ENCODE results near the gene CAPN10. TPM values are rescaled to one million over a fixed set of nuclear protein-coding genes. Genes with fewer than 3 reads are reported as not detected.

CAPN10 gene
- total RNA-seq, 1 experiment from 2014 or later = 69.0 TPM

- Histone ChIP-seq H3K27me3 (ENCODE audit: control insufficient read depth, insufficient read depth, low read length) (no peaks in the 10 kb centered on the region), H3K4me3 (ENCODE audit: insufficient read depth, low read depth, low read length) (no peak overlapping the region), H3K36me3 (replicated peaks; ENCODE audit: control insufficient read depth, insufficient read depth, low read length) (no peaks in the 10 kb centered on the region)
- peak; percentile 58 for DNase-seq
These were observed 36.1 kb downstream of the CAPN10 start for GRCh38 chr2:240622531-240623235.

GRCh38 chr2:240623531-240624010 is 37.0 kb downstream of the CAPN10 start:
- Histone ChIP-seq H3K36me3 (replicated peaks; ENCODE audit: control insufficient read depth, insufficient read depth, low read length) (no peaks in the 10 kb centered on the region), H3K27me3 (ENCODE audit: control insufficient read depth, insufficient read depth, low read length) (no peaks in the 10 kb centered on the region), H3K4me3 (ENCODE audit: insufficient read depth, low read depth, low read length) (no peak overlapping the region)
- peak; percentile 62 for DNase-seq

- H3K27me3 ChIP-seq (ENCODE audit: control insufficient read depth, insufficient read depth, low read length) = no peaks in the 10 kb centered on the region
- H3K36me3 ChIP-seq (replicated peaks; ENCODE audit: control insufficient read depth, insufficient read depth, low read length) = no peaks in the 10 kb centered on the region
- no peak overlapping the region for H3K4me3 ChIP-seq (ENCODE audit: insufficient read depth, low read depth, low read length)
- DNase-seq = peak; percentile 59
These were observed 37.7 kb downstream of the CAPN10 start for GRCh38 chr2:240624011-240624949.

- Histone ChIP-seq H3K4me3 (ENCODE audit: insufficient read depth, low read depth, low read length) (no peak within 1 kb of the TSS), H3K36me3 (replicated peaks; ENCODE audit: control insufficient read depth, insufficient read depth, low read length) (no peaks in the 10 kb centered on the region), H3K27me3 (ENCODE audit: control insufficient read depth, insufficient read depth, low read length) (no peaks in the 10 kb centered on the region)
- peak; percentile 74 for DNase-seq
These were observed 38.6 kb downstream of the CAPN10 start, which contains the start of gene GPR35 for GRCh38 chr2:240624950-240625621. TSS of gene GPR35 (plus strand) at chr2:240625480. CDS start at chr2:240629953, 4,473 bp downstream.

- no peaks in the 10 kb centered on the region for H3K36me3 ChIP-seq (replicated peaks; ENCODE audit: control insufficient read depth, insufficient read depth, low read length)
- DNase-seq = peak; percentile 67
- no peaks in the 10 kb centered on the region for H3K27me3 ChIP-seq (ENCODE audit: control insufficient read depth, insufficient read depth, low read length)
- H3K4me3 ChIP-seq (ENCODE audit: insufficient read depth, low read depth, low read length) = no peak overlapping the region
These were observed 40.2 kb downstream of the CAPN10 start for GRCh38 chr2:240626531-240627300.

- DNase-seq = peak; percentile 50
These were observed 41.4 kb downstream of the CAPN10 start for GRCh38 chr2:240627736-240628506.

GRCh38 chr2:240628507-240628807 is 41.9 kb downstream of the CAPN10 start:
- H3K27me3 ChIP-seq (ENCODE audit: control insufficient read depth, insufficient read depth, low read length) = no peaks in the 10 kb centered on the region
- no peaks in the 10 kb centered on the region for H3K36me3 ChIP-seq (replicated peaks; ENCODE audit: control insufficient read depth, insufficient read depth, low read length)
- DNase-seq = peak; percentile 46
- H3K4me3 ChIP-seq (ENCODE audit: insufficient read depth, low read depth, low read length) = no peak overlapping the region

More at GRCh38 chr2:240627736-240628506, 41.4 kb downstream of the CAPN10 start:
- Histone ChIP-seq H3K27me3 (ENCODE audit: control insufficient read depth, insufficient read depth, low read length) (no peaks in the 10 kb centered on the region), H3K36me3 (replicated peaks; ENCODE audit: control insufficient read depth, insufficient read depth, low read length) (no peaks in the 10 kb centered on the region), H3K4me3 (ENCODE audit: insufficient read depth, low read depth, low read length) (no peak overlapping the region)

- peak; percentile 70 for DNase-seq
- H3K36me3 ChIP-seq (replicated peaks; ENCODE audit: control insufficient read depth, insufficient read depth, low read length) = no peaks in the 10 kb centered on the region
- no peaks in the 10 kb centered on the region for H3K27me3 ChIP-seq (ENCODE audit: control insufficient read depth, insufficient read depth, low read length)
- H3K4me3 ChIP-seq (ENCODE audit: insufficient read depth, low read depth, low read length) = no peak overlapping the region
These were observed 42.5 kb downstream of the CAPN10 start for GRCh38 chr2:240628808-240629618.

- no peak overlapping the region for H3K4me3 ChIP-seq (ENCODE audit: insufficient read depth, low read depth, low read length)
- DNase-seq = no peak
- no peaks in the 10 kb centered on the region for H3K27me3 ChIP-seq (ENCODE audit: control insufficient read depth, insufficient read depth, low read length)
- H3K36me3 ChIP-seq (replicated peaks; ENCODE audit: control insufficient read depth, insufficient read depth, low read length) = no peaks in the 10 kb centered on the region
These were observed 43.1 kb downstream of the CAPN10 start for GRCh38 chr2:240629619-240629967.

- Histone ChIP-seq H3K36me3 (replicated peaks; ENCODE audit: control insufficient read depth, insufficient read depth, low read length) (no peaks in the 10 kb centered on the region), H3K4me3 (ENCODE audit: insufficient read depth, low read depth, low read length) (no peak overlapping the region), H3K27me3 (ENCODE audit: control insufficient read depth, insufficient read depth, low read length) (no peaks in the 10 kb centered on the region)
- no peak for DNase-seq
These were observed 43.6 kb downstream of the CAPN10 start for GRCh38 chr2:240629968-240630770.

- H3K36me3 ChIP-seq (replicated peaks; ENCODE audit: control insufficient read depth, insufficient read depth, low read length) = no peaks in the 10 kb centered on the region
- H3K27me3 ChIP-seq (ENCODE audit: control insufficient read depth, insufficient read depth, low read length) = no peaks in the 10 kb centered on the region
- H3K4me3 ChIP-seq (ENCODE audit: insufficient read depth, low read depth, low read length) = no peak overlapping the region
- no peak for DNase-seq
These were observed 44.4 kb downstream of the CAPN10 start for GRCh38 chr2:240630771-240631547.

Measured in H7 (cell line).